ENCODE data around the gene DMXL1.

DMXL1 gene

DNA sequence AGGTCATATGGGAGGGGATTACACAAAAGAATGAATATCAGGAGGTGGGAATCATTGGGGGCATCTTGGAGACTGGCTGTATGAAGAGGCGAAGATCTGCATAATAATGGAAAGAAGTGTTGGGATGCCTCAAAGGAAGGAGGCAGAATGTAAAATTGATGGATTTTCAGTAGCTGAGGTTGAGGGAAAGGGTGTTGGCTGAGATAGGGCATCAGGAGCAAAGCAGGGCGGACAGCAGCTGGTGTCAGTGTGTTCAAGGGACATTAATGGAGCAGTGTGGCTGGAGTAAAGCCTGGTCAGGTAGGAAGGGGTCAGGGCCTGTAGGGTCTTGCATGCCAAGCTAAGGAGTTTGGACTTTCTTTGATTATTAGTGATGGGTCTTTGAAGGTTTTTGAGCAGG, 219.7 kb downstream of the DMXL1 start:
- DNase-seq: no peak

DNA sequence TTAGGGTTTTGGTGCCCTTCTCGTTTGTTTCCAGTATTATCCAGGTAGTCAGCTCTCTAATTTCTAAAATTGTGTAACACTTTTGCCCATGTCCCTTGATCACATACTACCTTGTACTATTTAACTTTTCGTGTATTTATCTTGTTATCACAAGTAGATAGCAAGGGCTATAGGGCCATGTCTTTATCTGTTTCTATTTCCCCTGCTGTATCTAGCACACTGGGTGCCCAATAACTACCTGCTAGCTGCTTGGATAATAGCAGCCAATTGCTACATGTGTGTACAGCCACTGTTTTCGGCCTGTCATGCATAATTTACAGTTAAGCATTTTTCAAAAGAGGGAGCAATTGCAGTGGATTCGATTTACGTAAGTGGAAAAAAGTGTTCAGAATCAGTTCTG, 220.2 kb downstream of the DMXL1 start:
- DNase-seq: no peak

DNA sequence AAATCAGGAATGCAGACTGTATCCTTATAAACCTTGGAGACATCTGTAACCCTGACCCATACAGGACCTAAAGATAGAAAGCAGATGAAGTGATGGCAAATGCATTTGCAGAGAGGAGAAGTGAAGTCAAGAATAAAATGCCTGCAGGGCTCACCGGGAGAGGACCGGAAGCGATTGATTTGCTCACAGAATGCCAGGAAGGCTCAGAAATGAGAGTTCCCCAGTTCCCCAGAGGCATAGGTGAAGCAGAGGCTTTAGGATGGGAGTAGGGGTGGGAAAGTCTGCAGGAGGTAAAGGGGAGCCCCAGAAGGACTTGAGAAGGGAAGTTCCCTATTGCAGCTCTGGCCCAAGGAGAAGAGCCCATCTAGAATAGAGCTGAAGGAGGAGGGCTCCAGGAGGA, 221.0 kb downstream of the DMXL1 start:
- no peak for DNase-seq

DNA sequence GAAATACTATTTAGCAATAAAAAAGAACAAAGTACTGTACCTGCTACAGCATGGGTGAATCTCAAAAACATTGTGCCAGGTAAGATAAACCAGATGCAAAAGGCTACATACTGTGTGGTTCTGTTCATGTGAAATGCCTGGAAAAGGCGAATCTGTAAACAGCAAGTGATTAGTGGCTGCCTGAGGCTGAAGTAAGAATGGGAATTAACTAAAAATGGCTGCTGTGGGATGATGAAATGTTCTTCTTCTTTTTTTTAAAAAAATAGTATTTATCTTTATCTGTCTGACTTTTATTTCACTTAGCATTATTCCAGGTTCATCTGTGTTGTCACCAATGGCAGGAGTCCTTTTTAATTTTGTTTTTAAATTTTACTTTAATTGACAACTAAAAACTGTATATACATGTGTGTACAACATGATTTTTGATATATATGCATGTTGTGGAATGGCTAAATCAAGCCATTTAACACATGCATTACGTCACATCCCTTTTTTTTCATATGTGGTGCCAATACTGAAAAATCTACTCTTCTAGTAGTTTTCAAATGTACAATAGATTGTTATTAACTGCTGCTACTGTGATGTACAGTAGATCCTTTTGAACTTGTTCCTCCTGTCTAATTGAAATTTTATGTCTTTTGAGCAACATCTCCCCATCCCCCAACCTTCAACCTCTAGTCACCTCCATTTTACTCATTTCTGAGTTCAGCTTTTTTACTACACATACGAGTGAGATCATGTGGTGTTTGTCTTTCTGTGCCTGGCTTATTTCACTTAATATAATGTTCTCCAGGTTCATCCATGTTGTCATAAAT, 222.0 kb downstream of the DMXL1 start:
- no peak for DNase-seq

DNA sequence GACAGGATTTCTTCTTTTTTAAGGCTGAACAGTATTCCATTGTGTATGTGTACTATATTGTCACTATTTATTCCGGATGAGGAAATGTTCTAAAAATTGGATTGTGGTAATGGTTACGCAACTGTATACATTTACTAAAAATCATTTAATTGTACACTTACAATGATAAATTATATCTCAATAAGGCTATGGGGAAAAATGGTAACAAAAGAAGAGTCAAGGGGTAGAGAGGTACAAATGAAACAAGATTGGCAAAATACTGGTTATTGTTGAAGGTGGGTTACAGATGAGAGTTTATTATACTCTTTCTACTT, 222.6 kb downstream of the DMXL1 start:
- DNase-seq: no peak
